GM23248 (cell line): ENCODE data around the gene ACTR1A. TPM values are rescaled to one million over a fixed set of nuclear protein-coding genes. Genes with fewer than 3 reads are reported as not detected.
"Not testable (repeated sequence)": the region's sequence is repeated elsewhere in the genome, so short reads cannot be mapped to it uniquely, and the experiment has no call there.

ENCODE experiments used
- DNase-seq: peaks from one replicate; pipeline ENCODE4 v3.0.0-alpha.2; 2015
- H2AFZ ChIP-seq: fragments of 200-600 bp; sonication (generic); 2 replicates; pipeline ENCODE4 v1.6.1; 2016; ENCODE audit warnings: antibody characterized with exemption
- H3F3A ChIP-seq: fragments of 200-600 bp; sonication (generic); 2 replicates; pipeline ENCODE4 v1.6.1; 2016; ENCODE audit warnings: mild to moderate bottlenecking, antibody characterized with exemption, mixed run types; ENCODE audit not compliant: insufficient read depth
- H3K27ac ChIP-seq: fragments of 200-600 bp; sonication (generic); 2 replicates; pipeline ENCODE4 v1.5.1; 2016; ENCODE audit warnings: mild to moderate bottlenecking
- H3K27me3 ChIP-seq: fragments of 200-600 bp; sonication (generic); replicated peaks from 2 replicates; pipeline ENCODE4 v1.6.1; 2016; ENCODE audit warnings: mild to moderate bottlenecking; ENCODE audit not compliant: insufficient read depth
- H3K36me3 ChIP-seq: fragments of 200-600 bp; sonication (generic); 2 replicates; pipeline ENCODE4 v1.6.1; 2016; ENCODE audit warnings: low read depth, mild to moderate bottlenecking
- H3K4me1 ChIP-seq: fragments of 200-600 bp; sonication (generic); 2 replicates; pipeline ENCODE4 v1.6.1; 2016; ENCODE audit warnings: mild to moderate bottlenecking; ENCODE audit not compliant: insufficient read depth
- H3K4me2 ChIP-seq: fragments of 200-600 bp; sonication (generic); one replicate; pipeline ENCODE4 v1.6.1; 2016; ENCODE audit warnings: mild to moderate bottlenecking; ENCODE audit not compliant: unreplicated experiment
- H3K4me3 ChIP-seq: fragments of 200-600 bp; sonication (generic); 2 replicates; pipeline ENCODE4 v1.5.1; 2016; ENCODE audit warnings: mild to moderate bottlenecking
- H3K79me2 ChIP-seq: fragments of 200-600 bp; sonication (generic); 2 replicates; pipeline ENCODE4 v1.6.1; 2016; ENCODE audit warnings: mild to moderate bottlenecking; ENCODE audit not compliant: insufficient read depth
- H3K9ac ChIP-seq: fragments of 200-600 bp; sonication (generic); 2 replicates; pipeline ENCODE4 v1.6.1; 2016; ENCODE audit warnings: mild to moderate bottlenecking
- H3K9me2 ChIP-seq: fragments of 200-600 bp; sonication (generic); 2 replicates; pipeline ENCODE4 v1.6.1; 2016; ENCODE audit warnings: mixed run types, mild to moderate bottlenecking, moderate library complexity; ENCODE audit not compliant: insufficient read depth
- H3K9me3 ChIP-seq: fragments of 200-600 bp; sonication (generic); one replicate; pipeline ENCODE4 v1.6.1; 2017; ENCODE audit warnings: low read depth
- H4K20me1 ChIP-seq: fragments of 200-600 bp; sonication (generic); 2 replicates; pipeline ENCODE4 v1.6.0; 2016; ENCODE audit not compliant: insufficient read depth
- EZH2 ChIP-seq: fragments of 200-600 bp; sonication (generic); IDR thresholded peaks from 2 replicates; pipeline ENCODE4 v1.6.1; 2018; ENCODE audit warnings: antibody characterized with exemption, mild to moderate bottlenecking; ENCODE audit not compliant: insufficient read depth, poor library complexity, severe bottlenecking
- EZH2phosphoT487 ChIP-seq: fragments of 200-600 bp; sonication (generic); IDR thresholded peaks from 2 replicates; pipeline ENCODE4 v1.6.1; 2018; ENCODE audit warnings: antibody characterized with exemption, moderate library complexity, mild to moderate bottlenecking, low read depth; ENCODE audit not compliant: insufficient read depth
- WGBS, 2 experiments: methylation state at CpG; one replicate each; pipeline ENCODE4 v1.1.6; 2015 to 2017; ENCODE audit warnings: low lambda C conversion rate in 2 of 2, low coverage in 1 of 2; ENCODE audit errors: missing lambda C conversion rate in 2 of 2; 5-methylcytosine and 5-hydroxymethylcytosine counted together
- in situ Hi-C: fragments of 300-500 bp; cut with MboI; formaldehyde crosslinking; loops from 2 replicates; pipeline ENCODE4 v1.15.0; 2020
- polyA plus RNA-seq: library from polyadenylated mRNA; unstranded; fragments of >200 nt; fragmentation: Nextera tagmentation; extraction: Ambion mirVana; gene quantifications from 2 replicates; pipeline ENCODE4 v1.2.1, GENCODE V29; 2016
- total RNA-seq: library from RNA; depleted of rRNA; stranded (reverse); fragments of >200 nt; shearing (Covaris generic); gene quantifications from 2 replicates; pipeline ENCODE4 v1.2.3, GENCODE V29; 2014

The ACTR1A gene
- total and polyA plus RNA-seq, 2 experiments from 2014 or later, result 127 to 134 TPM

- Histone ChIP-seq H3K27ac (no peak overlapping the region), H3K9ac (no peak overlapping the region), H3K4me1 (peaks cover 7% of the 10 kb centered on the region; the same call in 1 of the 2 replicates), H3K4me3 (no peak overlapping the region), H4K20me1 (no peaks in the 10 kb centered on the region), H3F3A (peaks cover 8% of the 10 kb centered on the region; the same call in 1 of the 2 replicates), H3K36me3 (no peaks in the 10 kb centered on the region), H3K9me2 (no peaks in the 10 kb centered on the region), H2AFZ (no peak overlapping the region), H3K27me3 (no peaks in the 10 kb centered on the region), H3K79me2 (peaks cover 61% of the 10 kb centered on the region), H3K9me3 (no peaks in the 10 kb centered on the region), H3K4me2 (no peak overlapping the region)
- no peak for DNase-seq
- no peak for TF ChIP-seq EZH2phosphoT487
- no peak for TF ChIP-seq EZH2
- in situ Hi-C loops, result no loop called here
- WGBS, 2 experiments, result 100% methylated on average over 2 of the region's 2 CpGs
Measured at GRCh38 chr10:102538811-102539210, 36.3 kb upstream of the ACTR1A start.

DNA sequence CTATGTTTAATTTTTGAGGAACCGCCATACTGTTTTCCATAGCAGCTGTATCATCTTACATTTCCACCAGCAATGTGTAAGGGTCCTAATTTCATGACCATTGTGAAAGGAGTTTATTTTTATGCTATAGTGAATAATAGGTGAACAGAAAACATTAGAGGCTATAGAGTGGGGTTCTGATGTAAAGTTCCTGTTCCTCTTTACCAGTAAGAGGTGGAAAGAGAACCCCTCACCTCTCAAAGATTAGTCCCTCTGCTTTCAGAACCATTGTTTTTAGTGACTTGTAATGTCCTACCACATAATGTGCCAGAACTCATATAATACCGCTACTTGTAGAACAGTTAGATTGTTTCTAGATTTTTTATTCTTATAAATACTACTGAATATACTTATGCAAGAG, 35.4 kb upstream of the ACTR1A start:
- in situ Hi-C loops, result no loop called here
- peaks cover 4% of the 10 kb centered on the region; the same call in 1 of the 2 replicates for H3K4me1 ChIP-seq
- H3K9ac ChIP-seq, result no peak overlapping the region

GRCh38 chr10:102537367-102537766, 34.9 kb upstream of the ACTR1A start:
- no peak for DNase-seq
- Histone ChIP-seq H3K9me3 (no peaks in the 10 kb centered on the region), H3K9me2 (no peaks in the 10 kb centered on the region), H3K36me3 (no peaks in the 10 kb centered on the region), H3K4me3 (no peak overlapping the region), H3K27me3 (no peaks in the 10 kb centered on the region), H3F3A (no peaks in the 10 kb centered on the region), H3K4me1 (no peaks in the 10 kb centered on the region), H3K4me2 (no peak overlapping the region), H4K20me1 (no peaks in the 10 kb centered on the region), H3K27ac (no peak overlapping the region), H2AFZ (no peak overlapping the region), H3K9ac (no peak overlapping the region), H3K79me2 (peaks cover 62% of the 10 kb centered on the region)
- TF ChIP-seq EZH2phosphoT487, result no peak
- no peak for TF ChIP-seq EZH2
- in situ Hi-C loops, result no loop called here

More for the DNA sequence above, 35.4 kb upstream of the ACTR1A start:
- TF ChIP-seq EZH2 (no peak), EZH2phosphoT487 (no peak)
- H3K4me2 ChIP-seq, result no peak overlapping the region
- H4K20me1 ChIP-seq, result no peaks in the 10 kb centered on the region
- H2AFZ ChIP-seq, result no peak overlapping the region
- no peaks in the 10 kb centered on the region for H3K9me3 ChIP-seq
- H3K27me3 ChIP-seq, result no peaks in the 10 kb centered on the region
- H3K9me2 ChIP-seq, result no peaks in the 10 kb centered on the region
- no peak overlapping the region for H3K4me3 ChIP-seq
- peaks cover 67% of the 10 kb centered on the region for H3K79me2 ChIP-seq
- DNase-seq, result no peak
- H3K27ac ChIP-seq, result no peak overlapping the region
- H3K36me3 ChIP-seq, result no peaks in the 10 kb centered on the region
- WGBS, 2 experiments, result 96 to 99% methylated on average over 2 of the region's 2 CpGs
- peaks cover 6% of the 10 kb centered on the region; the same call in 1 of the 2 replicates for H3F3A ChIP-seq

GRCh38 chr10:102535481-102536147, 33.1 kb upstream of the ACTR1A start:
- Histone ChIP-seq H3K27me3 (no peaks in the 10 kb centered on the region), H3K4me2 (no peak overlapping the region), H3K36me3 (no peaks in the 10 kb centered on the region), H3F3A (no peaks in the 10 kb centered on the region), H3K4me1 (no peaks in the 10 kb centered on the region), H3K9me2 (no peaks in the 10 kb centered on the region), H2AFZ (no peak overlapping the region), H3K4me3 (no peak overlapping the region), H3K9ac (no peak overlapping the region), H4K20me1 (no peaks in the 10 kb centered on the region), H3K27ac (no peak overlapping the region), H3K79me2 (peaks cover 60% of the 10 kb centered on the region), H3K9me3 (no peaks in the 10 kb centered on the region)
- no peak for TF ChIP-seq EZH2
- TF ChIP-seq EZH2phosphoT487, result no peak
- DNase-seq, result no peak
- WGBS, 2 experiments, result 86 to 88% methylated on average over 5 to 7 of the region's 7 CpGs
- in situ Hi-C loops, result no loop called here

- H3K9me3 ChIP-seq, H3K4me1 ChIP-seq, H4K20me1 ChIP-seq, H2AFZ ChIP-seq, H3K27ac ChIP-seq, H3K27me3 ChIP-seq, in situ Hi-C loops, H3K4me3 ChIP-seq, H3K36me3 ChIP-seq, H3K4me2 ChIP-seq, H3K9ac ChIP-seq, H3F3A ChIP-seq, DNase-seq, H3K9me2 ChIP-seq: not testable (repeated sequence)
- 96 to 97% methylated on average over 9 of the region's 9 CpGs for WGBS, 2 experiments
- peaks cover 60% of the 10 kb centered on the region for H3K79me2 ChIP-seq
Measured at GRCh38 chr10:102534966-102535365, 32.5 kb upstream of the ACTR1A start.
